ENCODE data around the gene SCGB1A1.
"Not testable (repeated sequence)": the region's sequence is repeated elsewhere in the genome, so short reads cannot be mapped to it uniquely, and the experiment has no call there.

SCGB1A1 gene

GRCh38 chr11:62443390-62444235, 24.8 kb downstream of the SCGB1A1 start:
- no peak for DNase-seq (ENCODE audit: extremely low spot score)
- no peak for TF ChIP-seq NFRKB (IDR thresholded peaks at IDR 0.05)
- TF ChIP-seq CTBP1 (IDR thresholded peaks at IDR 0.05; ENCODE audit: borderline replicate concordance): no peak
- no peak for TF ChIP-seq PKNOX1 (IDR thresholded peaks at IDR 0.05)
- no peak for TF ChIP-seq BHLHE40 (IDR thresholded peaks at IDR 0.05; ENCODE audit: borderline replicate concordance)
- TF ChIP-seq ARNT (IDR thresholded peaks at IDR 0.05): no peak
- no peak for TF ChIP-seq SUZ12 (IDR thresholded peaks at IDR 0.05)
- no peak for TF ChIP-seq FOXM1 (IDR thresholded peaks at IDR 0.05; ENCODE audit: borderline replicate concordance)
- no peak for TF ChIP-seq L3MBTL2 (conservative IDR thresholded peaks at IDR 0.05)
- TF ChIP-seq ZNF384 (IDR thresholded peaks at IDR 0.05): no peak
- no peak for TF ChIP-seq LEF1 (IDR thresholded peaks at IDR 0.05; ENCODE audit: borderline replicate concordance)
- TF ChIP-seq TARDBP (IDR thresholded peaks at IDR 0.05): no peak
- TF ChIP-seq FOXA1 (IDR thresholded peaks at IDR 0.05): no peak
- no peak for TF ChIP-seq ELF4 (IDR thresholded peaks at IDR 0.05)
- no peak for TF ChIP-seq HDGF (IDR thresholded peaks at IDR 0.05; ENCODE audit: borderline replicate concordance)
- TF ChIP-seq FOXK2 (IDR thresholded peaks at IDR 0.05): no peak
- TF ChIP-seq SP1 (IDR thresholded peaks at IDR 0.05): no peak
- CTCF ChIA-PET: interaction anchor here (1.6 kb wide), 1 partner anchor 15 kb away, joined by 5 read pairs; no protein-coding TSS in a partner anchor
- POLR2A ChIA-PET: no interaction called here

- DNase-seq (ENCODE audit: extremely low spot score): no peak
- no peak for TF ChIP-seq HDGF (IDR thresholded peaks at IDR 0.05; ENCODE audit: borderline replicate concordance)
- ChIA-PET POLR2A (no interaction called here), CTCF (interaction anchor here (1.6 kb wide), 1 partner anchor 15 kb away, joined by 5 read pairs; no protein-coding TSS in a partner anchor)
Measured at GRCh38 chr11:62444236-62444833, 25.5 kb downstream of the SCGB1A1 start.

GRCh38 chr11:62444835-62445234, 26.0 kb downstream of the SCGB1A1 start:
- POLR2A ChIA-PET: no interaction called here
- TF ChIP-seq ZNF384 (IDR thresholded peaks at IDR 0.05) (no peak), SP1 (IDR thresholded peaks at IDR 0.05) (no peak), SUZ12 (IDR thresholded peaks at IDR 0.05) (no peak), FOXM1 (IDR thresholded peaks at IDR 0.05; ENCODE audit: borderline replicate concordance) (no peak), TARDBP (IDR thresholded peaks at IDR 0.05) (no peak)
- CTCF ChIA-PET: interaction anchor here (1.5 to 1.6 kb wide), 2 partner anchors 14 to 20 kb away, joined by 3 to 5 read pairs; no protein-coding TSS in a partner anchor
- no peak for DNase-seq (ENCODE audit: extremely low spot score)

DNA sequence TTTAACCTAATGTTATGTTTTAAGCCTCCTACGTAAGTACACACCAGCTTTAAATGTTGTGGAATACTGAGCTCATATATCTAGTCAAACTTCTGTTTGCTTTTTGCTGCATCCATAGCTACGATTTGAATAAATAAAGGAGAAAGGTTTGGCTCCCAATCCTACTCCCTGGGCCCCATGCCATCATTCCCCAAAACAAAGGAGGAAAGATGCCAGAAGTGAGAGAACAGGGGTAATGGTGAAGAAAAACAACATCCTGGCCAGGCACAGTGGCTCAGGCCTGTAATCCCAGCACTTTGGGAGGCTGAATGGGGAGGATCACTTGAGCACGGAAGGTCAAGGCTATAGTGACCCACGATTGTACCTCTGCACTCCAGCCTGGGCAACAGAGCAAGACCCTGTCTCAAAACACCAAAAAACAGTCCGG, 26.5 kb downstream of the SCGB1A1 start:
- TF ChIP-seq HDGF (IDR thresholded peaks at IDR 0.05; ENCODE audit: borderline replicate concordance) (no peak), FOXA1 (IDR thresholded peaks at IDR 0.05) (no peak), NFRKB (IDR thresholded peaks at IDR 0.05) (no peak), ELF4 (IDR thresholded peaks at IDR 0.05) (no peak), ZNF384 (IDR thresholded peaks at IDR 0.05) (no peak), PKNOX1 (IDR thresholded peaks at IDR 0.05) (no peak), FOXK2 (IDR thresholded peaks at IDR 0.05) (no peak), CTBP1 (IDR thresholded peaks at IDR 0.05; ENCODE audit: borderline replicate concordance) (no peak), ARNT (IDR thresholded peaks at IDR 0.05) (no peak), SP1 (IDR thresholded peaks at IDR 0.05) (no peak), LEF1 (IDR thresholded peaks at IDR 0.05; ENCODE audit: borderline replicate concordance) (no peak), BHLHE40 (IDR thresholded peaks at IDR 0.05; ENCODE audit: borderline replicate concordance) (no peak), TARDBP (IDR thresholded peaks at IDR 0.05) (no peak), L3MBTL2 (conservative IDR thresholded peaks at IDR 0.05) (no peak), SUZ12 (IDR thresholded peaks at IDR 0.05) (no peak), FOXM1 (IDR thresholded peaks at IDR 0.05; ENCODE audit: borderline replicate concordance) (no peak)
- ChIA-PET POLR2A (no interaction called here), CTCF (interaction anchor here (1.5 to 1.6 kb wide), 2 partner anchors 14 to 20 kb away, joined by 3 to 5 read pairs; no protein-coding TSS in a partner anchor)
- DNase-seq (ENCODE audit: extremely low spot score): no peak

DNA sequence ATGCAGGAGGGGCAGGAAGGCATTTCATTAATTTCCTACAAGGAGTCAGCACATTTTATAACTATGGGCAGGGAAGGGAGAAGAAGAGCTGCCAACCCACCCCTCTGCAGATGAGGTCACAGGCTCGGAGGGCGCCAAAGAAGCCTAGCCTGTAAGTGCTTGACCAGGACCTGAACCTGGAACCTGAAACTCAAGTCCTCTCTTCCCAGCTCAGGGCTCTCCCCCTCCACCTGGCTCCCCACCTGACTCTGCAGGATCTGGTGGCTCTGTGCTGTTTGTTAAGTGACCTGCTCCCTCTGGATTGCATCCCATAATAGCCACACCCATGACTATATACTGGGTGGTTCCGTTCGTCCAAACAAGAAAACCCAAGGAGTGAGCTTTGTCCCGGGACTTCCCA, 27.3 kb downstream of the SCGB1A1 start:
- POLR2A ChIA-PET: no interaction called here
- no peak for TF ChIP-seq HDGF (IDR thresholded peaks at IDR 0.05; ENCODE audit: borderline replicate concordance)
- TF ChIP-seq BHLHE40 (IDR thresholded peaks at IDR 0.05; ENCODE audit: borderline replicate concordance): no peak
- no peak for TF ChIP-seq TARDBP (IDR thresholded peaks at IDR 0.05)
- no peak for TF ChIP-seq FOXK2 (IDR thresholded peaks at IDR 0.05)
- no peak for TF ChIP-seq ELF4 (IDR thresholded peaks at IDR 0.05)
- no peak for TF ChIP-seq ZNF384 (IDR thresholded peaks at IDR 0.05)
- no peak for TF ChIP-seq NFRKB (IDR thresholded peaks at IDR 0.05)
- no peak for TF ChIP-seq CTBP1 (IDR thresholded peaks at IDR 0.05; ENCODE audit: borderline replicate concordance)
- no peak for DNase-seq (ENCODE audit: extremely low spot score)
- CTCF ChIA-PET: interaction anchor here (1.5 kb wide), 1 partner anchor 21 kb away, joined by 3 read pairs; no protein-coding TSS in a partner anchor

- CTCF ChIA-PET: interaction anchor here (0.9 to 1.1 kb wide), 2 partner anchors 25 to 93 kb away, joined by 3 read pairs; no protein-coding TSS in a partner anchor
- TF ChIP-seq ELF4 (IDR thresholded peaks at IDR 0.05) (no peak), SUZ12 (IDR thresholded peaks at IDR 0.05) (no peak), L3MBTL2 (conservative IDR thresholded peaks at IDR 0.05) (no peak), FOXM1 (IDR thresholded peaks at IDR 0.05; ENCODE audit: borderline replicate concordance) (no peak), NFRKB (IDR thresholded peaks at IDR 0.05) (no peak), BHLHE40 (IDR thresholded peaks at IDR 0.05; ENCODE audit: borderline replicate concordance) (no peak), PKNOX1 (IDR thresholded peaks at IDR 0.05) (no peak), LEF1 (IDR thresholded peaks at IDR 0.05; ENCODE audit: borderline replicate concordance) (no peak), CTBP1 (IDR thresholded peaks at IDR 0.05; ENCODE audit: borderline replicate concordance) (no peak), FOXK2 (IDR thresholded peaks at IDR 0.05) (no peak), SP1 (IDR thresholded peaks at IDR 0.05) (no peak), ARNT (IDR thresholded peaks at IDR 0.05) (no peak), TARDBP (IDR thresholded peaks at IDR 0.05) (no peak), HDGF (IDR thresholded peaks at IDR 0.05; ENCODE audit: borderline replicate concordance) (no peak), ZNF384 (IDR thresholded peaks at IDR 0.05) (no peak), FOXA1 (IDR thresholded peaks at IDR 0.05) (no peak)
- DNase-seq (ENCODE audit: extremely low spot score): no peak
- POLR2A ChIA-PET: interaction anchor here (1.4 kb wide), 1 partner anchor 10 kb away, joined by 3 read pairs; no protein-coding TSS in a partner anchor
Measured at GRCh38 chr11:62449451-62449851, 30.6 kb downstream of the SCGB1A1 start.

GRCh38 chr11:62449912-62450311, 31.1 kb downstream of the SCGB1A1 start:
- DNase-seq (ENCODE audit: extremely low spot score); POLR2A ChIA-PET: not testable (repeated sequence)
- CTCF ChIA-PET: interaction anchor here (0.9 kb wide), 1 partner anchor 93 kb away, joined by 3 read pairs; no protein-coding TSS in a partner anchor

Data from HEK293T (cell line).